HG02623 (cell line): ENCODE data around the gene GRIP1.
"Not testable (repeated sequence)": the region's sequence is repeated elsewhere in the genome, so short reads cannot be mapped to it uniquely, and the experiment has no call there.

Experiments
- ATAC-seq: cut with Tn5 transposase; IDR thresholded peaks from one replicate; pipeline ENCODE4 v1.9.1; 2021; ENCODE audit warnings: moderate library complexity; ENCODE audit not compliant: unreplicated experiment

The GRIP1 gene

DNA sequence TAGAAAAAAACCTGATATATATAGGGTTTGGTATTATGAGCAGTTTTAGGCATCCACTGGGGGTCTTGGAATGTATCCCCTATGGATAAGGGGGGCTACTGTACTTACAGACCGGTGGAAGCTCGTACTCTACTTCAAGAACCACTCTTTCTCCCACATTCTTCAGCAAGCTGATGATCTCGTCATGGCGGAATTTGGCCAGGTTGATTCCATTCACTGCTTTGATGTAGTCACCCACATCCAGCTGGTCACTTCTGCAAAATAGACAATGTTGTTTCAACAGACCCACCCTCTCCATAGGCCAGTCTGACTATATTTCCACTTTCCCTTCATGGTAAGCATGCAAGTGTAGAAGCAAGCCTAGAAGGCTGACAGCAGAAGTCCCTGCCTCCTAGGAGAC, 139.9 kb downstream of the GRIP1 start:
- no peak for ATAC-seq

DNA sequence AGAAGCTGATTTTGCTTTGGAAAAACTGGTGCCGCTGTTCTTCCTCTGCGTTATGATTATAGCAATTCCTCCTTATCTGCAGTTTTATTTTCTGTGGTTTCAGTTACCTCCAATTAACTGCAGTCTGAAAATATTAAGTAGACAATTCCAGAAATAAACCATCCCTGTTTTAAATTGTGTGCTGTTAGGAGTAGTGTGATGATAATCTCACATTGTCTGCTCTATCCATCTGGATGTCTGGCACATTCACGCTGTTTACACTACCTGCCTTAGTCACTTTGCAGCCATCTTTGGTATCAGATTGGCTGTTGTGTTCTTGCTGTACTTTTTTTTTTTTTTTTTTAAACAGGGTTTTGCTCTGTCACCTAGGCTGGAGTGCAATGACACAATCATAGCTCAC, 141.0 kb downstream of the GRIP1 start:
- no peak for ATAC-seq

DNA sequence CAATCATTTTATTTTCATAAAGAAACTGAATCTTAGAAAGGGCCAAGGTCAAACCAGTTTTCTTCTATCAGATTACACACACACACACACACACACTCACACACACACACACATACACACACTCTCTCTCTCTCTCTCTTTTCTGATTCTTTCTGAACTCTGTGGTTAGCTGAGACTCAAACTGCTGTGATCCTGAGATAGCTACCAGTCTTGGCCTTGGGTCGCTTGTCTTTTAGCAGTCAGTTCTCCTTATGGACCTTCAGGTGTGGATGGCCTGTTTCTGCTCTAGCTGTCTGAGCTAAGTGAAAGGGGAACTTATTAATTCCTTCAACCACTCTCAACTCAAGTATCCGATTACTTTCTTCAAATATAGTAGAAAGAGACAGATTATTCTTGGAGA, 145.1 kb downstream of the GRIP1 start:
- no peak for ATAC-seq

DNA sequence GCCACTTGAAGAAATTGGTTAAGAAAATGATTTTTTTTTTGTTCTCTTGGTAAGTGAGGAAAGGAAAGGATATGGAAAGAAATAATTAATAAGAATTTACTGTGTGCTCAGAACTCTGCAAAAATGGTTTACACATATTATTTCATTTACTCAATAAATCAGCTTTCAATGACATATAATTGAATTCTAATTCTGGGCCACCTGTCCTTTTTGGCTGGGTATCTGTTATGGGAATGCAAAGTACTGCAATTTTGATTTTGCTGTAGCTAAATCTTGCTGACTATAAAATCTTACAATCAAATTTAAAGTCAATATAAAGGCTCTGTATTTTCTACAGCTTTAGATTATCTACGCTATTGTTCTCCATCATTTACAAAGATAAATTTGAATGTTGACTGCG, 147.1 kb downstream of the GRIP1 start:
- no peak for ATAC-seq

DNA sequence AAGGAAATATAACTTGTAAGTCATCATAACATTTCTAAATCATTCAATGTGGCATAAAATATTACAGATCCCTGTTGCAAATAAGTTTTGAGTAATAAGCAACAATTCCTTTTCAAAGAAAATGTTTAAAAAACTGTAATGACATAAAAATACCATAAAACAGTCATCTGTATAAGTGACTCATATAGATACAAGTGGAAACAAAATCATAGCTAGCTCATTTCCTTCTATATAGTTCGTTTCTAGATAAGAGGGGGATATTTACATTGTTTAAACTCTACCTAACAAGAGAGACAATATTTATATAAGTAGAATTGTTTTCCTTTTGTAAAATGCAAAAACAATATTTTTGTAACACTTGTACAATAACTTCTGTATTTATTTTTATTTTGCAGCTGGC, 148.9 kb downstream of the GRIP1 start:
- no peak for ATAC-seq

DNA sequence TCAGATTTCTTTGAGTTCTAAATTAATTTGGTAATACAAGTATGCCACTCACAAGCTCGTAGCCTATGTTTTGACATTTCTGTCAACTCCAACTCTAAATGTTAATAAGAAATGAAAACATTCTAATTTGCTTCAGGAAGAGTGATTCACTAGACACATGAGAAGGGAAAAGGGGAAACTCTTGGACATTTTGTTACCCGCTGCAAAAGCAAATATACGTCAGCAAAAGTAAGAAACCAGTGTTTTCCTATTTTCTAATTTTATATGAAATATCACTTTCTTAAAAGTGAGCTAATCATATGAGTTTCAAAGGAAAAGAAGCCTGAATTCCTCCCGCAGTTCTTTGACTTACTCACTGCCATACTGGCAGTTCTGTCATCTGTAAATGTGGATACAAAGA, 162.3 kb downstream of the GRIP1 start:
- ATAC-seq, result no peak

DNA sequence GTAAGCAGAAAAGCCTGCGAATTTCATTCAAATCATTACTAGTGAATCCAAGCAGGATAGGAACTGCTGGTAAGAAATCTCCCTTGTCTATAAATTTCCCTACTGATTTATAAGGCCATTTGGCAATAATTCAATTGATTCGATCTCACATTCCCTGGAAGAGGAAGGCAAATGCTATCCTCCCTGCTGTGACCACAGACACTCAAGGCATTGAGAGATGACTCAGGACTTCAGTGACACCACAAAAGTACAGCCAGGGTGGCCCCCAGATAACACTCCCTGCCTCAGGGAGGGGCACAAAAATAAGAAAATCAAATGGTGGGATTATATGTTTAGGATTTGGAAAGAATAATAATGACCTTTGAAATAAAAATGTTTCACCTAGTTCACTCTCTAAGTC, 162.7 kb downstream of the GRIP1 start:
- ATAC-seq, result no peak

DNA sequence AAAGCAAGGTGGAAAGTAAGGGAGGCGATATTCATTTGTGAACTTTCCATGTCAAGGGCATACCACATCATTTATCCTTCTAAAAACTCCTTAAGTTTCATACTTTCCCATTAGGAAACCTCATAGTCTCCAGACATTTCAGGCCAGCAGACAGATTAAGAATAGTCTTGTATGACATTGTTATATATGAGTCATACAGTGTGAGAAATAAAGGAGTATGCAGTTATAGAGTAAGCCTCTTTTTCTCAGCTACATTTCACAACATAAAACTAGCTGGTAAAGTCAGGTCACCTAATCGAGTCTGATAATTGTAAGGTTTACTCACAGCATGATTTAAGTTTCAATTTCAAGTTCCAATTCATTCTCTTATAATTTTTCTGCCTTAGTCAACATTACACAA, 164.3 kb downstream of the GRIP1 start:
- no peak for ATAC-seq

DNA sequence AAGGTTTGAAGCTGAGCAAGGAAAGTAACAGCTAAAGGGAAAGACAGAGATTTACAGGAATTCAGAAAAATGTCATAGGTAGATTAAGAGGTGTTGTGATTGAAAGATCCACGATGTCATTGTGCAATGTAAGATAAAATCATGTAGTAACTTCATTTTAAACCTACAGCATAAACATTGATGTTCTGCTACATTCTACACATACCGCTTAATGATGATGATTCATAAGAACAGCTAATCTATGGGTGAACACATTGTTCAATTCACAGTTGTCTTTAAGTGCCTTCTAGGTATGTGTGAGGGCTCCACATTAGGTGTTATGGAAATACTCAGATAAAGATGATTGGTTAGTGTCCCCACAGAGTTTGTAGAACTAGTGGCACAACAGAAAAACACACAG, 170.9 kb downstream of the GRIP1 start:
- no peak for ATAC-seq

DNA sequence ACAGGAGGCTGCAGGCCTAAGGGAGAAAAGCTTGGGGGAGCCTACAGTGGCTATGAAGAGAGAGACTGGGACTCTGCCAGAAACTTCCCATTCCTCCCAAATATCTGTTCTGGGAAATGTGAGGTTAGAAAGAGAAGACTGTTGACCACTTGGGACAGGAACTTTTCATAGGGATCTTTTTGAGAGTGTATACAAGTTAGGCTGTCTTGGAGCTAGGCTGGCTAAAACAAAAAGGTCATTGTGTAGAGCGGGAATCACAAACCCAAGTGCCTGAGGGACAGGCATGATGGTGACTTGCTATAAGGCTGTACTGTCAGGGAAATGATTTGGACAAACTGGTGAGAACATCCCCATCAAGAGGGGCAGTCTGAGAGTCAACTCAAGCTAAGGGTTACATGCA, 175.1 kb downstream of the GRIP1 start:
- no peak for ATAC-seq

DNA sequence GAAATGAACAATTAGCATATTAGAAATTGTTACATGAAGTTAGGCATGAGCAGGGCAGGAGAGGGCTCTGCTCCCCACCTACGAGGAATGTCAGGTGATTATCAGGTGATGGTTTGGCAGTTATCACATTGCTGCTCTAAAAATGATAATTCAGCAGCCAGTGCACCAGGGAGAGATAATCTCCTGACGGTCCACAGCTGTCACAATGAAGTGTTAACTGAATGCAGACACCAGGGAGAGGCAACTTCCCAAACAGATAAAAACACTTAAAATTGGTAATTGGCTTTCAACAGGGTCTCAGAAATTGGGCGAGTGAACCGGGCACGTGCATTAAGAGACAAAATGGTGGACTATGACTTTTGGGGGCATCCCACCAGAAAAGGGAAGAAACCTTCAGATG, 176.0 kb downstream of the GRIP1 start:
- ATAC-seq, result no peak

DNA sequence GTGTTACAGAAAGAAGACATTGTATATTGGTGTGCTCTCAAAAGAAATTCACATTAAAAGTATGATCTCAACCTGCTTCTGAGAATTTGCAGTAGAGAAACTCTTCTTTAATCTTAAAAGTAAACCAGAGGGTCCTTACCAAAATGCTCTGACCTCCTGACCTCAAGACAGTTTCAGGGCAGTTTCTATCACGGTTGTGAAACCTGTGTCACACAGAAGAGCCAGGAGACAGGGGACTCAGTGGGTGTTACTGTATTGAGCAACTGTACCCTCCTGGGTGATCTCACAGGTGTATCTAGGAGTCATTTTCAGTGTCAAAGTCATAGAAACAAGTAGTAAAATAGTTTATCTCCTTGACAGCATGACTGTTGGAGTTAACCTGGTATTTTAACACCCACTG, 178.0 kb downstream of the GRIP1 start:
- ATAC-seq, result peak; percentile 90

DNA sequence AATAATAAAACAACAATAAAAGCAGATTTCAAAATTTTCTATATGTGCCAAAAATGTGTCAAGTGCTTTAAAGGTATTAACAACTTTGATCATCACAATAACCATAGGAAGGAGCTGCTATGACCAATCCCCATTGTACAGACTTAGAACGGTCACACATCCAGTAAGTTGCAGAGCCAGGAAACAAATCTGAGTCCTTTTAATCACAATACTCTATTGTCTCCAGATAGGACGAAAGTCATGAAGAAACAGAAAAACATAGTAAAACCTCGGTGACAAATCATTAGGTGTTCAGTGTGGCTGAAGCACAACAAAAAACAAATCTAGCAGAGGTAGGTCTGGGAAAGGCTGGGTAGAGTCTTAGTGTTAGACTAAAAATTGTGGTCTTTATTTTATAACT, 178.8 kb downstream of the GRIP1 start:
- no peak for ATAC-seq

DNA sequence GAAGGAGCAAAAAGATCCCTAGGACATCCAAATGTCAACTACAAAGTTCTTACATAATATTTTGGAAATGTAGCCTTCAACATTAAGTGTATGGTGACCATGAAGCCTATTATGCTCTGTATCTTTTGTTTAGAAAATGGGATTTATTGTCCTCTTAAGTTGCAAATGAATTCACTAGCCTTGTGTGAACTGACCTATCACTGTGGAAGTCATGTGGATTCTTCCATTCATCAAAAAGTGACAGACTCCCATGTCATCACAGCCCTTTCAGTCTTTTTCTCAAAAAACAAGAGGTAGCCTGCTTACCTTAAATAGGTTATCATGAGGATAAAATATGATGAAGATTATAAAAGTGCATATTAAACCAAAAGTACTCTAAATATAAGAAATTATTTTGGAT, 179.9 kb downstream of the GRIP1 start:
- no peak for ATAC-seq

DNA sequence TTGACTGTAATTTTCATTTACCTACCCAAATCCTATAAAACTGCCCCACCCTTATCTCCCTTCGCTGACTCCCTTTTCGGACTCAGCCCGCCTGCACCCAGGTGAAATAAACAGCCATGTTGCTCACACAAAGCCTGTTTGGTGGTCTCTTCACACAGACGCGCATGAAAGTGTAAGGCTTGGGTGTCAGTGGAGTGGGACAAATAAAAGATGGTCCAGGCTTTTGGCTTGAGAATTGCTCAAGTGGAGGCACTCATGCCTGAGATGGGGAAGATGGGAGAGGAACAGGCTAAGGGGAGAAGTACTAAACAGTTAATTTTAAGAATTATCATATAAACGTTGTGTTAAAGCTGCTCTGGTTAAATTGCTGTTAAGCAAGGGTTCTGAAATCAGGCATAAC, 180.8 kb downstream of the GRIP1 start:
- not testable (repeated sequence) for ATAC-seq

DNA sequence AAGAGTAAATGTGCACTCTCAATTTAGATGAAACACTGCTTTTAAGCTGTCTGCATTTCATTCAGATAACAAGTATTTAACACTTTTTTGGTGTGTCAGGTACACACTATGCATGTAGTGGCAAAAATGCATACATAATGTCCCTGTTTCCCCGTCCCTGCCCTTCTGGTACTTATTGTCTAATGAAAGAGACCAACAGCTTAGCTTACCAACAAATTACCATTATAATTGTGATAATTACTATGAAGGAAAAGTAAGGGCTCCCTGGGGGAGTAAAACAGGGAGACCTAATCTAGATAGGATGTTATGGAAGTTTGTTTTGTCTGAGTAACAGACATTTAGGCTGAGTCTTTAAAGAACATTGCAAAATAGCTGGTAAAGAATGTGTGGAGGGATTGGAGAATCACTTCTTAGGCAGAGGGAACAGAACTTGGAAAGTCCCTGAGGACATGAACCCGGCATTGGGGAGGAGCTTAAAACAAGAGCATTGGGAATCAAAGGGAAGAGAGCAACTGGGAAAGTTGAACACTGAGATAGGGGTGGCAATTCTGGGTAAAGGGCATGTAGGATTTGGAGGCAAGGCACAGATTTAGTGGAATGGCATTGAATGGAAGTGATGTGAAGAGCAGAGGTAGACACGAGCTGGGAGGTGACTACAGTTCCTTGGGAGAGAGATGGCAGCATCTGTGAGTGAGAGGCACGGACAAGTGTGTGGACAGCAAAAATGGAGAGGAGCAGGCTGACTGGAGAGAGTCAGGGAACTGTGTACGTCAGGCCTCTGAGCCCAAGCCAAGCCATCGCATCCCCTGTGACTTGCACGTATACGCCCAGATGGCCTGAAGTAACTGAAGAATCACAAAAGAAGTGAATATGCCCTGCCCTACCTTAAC, 181.6 kb downstream of the GRIP1 start:
- ATAC-seq, result no peak

DNA sequence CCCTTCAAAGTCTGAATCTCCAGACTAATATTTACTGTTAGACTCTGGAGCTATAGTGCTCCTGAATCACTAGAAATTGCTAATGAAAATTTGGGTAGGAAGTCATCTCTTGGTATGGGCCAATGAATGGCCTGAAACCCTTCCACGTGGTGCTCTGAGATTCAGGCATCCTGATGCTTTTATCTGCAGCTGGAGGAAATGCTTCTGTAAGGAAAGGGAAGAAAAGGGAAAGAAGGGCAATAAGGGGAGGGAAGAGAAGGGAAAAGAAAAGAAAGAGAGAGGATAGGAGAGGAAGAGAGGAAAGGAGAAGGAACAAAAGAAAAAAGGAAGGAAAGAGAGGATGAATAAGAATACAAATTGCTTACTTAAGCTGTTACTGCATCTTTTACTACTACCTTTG, 182.3 kb downstream of the GRIP1 start:
- no peak for ATAC-seq

DNA sequence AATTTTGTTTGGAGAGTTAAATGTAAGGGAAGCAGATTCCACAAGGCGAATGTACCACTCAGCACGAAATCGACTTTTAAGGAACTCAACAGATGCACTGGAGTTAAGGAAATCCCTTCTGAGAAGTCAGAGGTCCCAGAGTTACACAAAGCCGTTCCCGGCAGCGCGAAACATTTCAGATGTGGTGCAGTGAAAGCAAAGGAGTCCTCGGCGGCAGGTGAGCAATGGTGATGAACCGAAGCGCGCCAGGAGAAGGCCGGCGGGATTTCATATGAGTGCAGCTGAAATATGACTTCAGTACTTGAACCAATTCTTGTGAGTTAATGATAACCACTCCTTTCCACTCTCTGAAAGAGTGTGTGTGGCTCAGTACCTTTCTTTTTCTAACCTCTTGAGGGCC, 183.2 kb downstream of the GRIP1 start:
- no peak for ATAC-seq

DNA sequence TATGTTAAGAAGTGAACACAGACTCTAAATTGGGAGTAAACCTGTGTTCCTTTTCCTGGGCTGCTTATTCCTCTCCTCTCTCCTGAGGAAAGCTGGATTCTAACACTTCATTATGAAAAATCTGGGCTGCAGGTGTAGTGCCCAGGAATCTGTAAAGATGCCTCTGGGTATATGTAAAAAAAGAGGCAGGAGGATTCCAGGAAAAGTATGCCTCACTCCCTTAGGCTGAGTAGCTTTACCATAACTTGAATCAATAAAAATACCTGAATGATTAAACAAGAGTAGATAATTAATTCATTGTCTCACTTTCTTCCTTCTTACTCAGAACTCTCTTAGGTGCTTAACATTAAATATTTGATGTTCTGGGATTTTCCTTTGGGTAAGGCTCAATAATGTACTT, 185.1 kb downstream of the GRIP1 start:
- ATAC-seq, result no peak

DNA sequence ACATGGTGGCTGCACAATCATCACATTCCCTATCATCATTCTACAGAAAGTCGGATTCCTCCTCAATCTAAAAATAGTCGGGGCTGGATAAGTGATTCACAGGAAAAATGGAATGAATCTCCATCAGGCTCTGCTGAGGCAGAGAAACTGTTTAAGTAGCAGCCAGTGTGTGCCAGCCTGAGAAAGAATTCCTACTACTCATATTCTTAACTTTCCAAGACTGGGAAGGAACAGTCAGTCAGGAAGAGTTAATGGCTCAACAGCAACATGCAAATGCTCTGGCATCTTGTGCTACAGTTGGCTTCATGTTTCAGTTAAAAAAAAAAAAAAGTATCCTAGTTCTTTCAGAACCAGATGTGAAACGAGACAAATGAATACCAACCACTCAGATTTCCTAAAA, 187.0 kb downstream of the GRIP1 start:
- ATAC-seq, result no peak

DNA sequence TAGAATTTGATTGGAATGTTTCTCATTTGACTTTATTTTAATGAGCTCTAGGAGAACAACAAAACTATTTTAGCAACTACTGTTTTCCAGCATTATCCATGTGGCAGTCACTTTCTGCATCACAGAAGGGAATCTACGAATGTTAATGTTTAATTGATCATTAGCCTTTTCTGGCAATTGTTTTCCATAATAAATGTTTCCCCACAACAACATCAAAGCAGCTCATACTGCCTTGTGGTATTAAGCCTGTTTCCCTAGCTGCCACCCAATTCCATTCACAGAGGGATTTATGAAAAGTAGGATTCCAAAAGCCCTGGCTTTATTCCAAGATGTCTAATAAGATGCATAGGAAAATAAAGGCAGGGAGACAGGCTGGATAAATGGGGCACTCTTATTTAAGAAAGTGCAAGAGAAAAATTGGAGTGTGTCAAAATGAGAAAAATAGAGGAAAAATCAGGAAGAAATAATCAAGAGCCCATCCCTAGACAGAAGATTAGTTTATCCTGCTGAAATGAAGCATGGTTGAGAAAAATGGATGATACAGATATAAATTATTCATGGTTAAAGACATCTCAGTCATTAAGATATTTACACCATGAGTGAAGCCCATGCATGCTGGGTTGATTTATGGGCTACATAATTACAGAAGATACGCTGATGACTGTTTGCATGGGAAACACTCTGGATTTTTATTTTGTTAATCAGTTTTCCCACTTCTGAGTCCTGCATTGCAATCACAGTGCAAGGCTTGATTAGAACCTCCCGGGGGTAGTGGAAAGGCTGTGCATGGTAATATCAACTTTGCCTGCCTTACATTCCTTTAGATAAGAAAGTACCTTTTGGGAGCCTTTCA, 196.3 kb downstream of the GRIP1 start:
- ATAC-seq, result no peak

DNA sequence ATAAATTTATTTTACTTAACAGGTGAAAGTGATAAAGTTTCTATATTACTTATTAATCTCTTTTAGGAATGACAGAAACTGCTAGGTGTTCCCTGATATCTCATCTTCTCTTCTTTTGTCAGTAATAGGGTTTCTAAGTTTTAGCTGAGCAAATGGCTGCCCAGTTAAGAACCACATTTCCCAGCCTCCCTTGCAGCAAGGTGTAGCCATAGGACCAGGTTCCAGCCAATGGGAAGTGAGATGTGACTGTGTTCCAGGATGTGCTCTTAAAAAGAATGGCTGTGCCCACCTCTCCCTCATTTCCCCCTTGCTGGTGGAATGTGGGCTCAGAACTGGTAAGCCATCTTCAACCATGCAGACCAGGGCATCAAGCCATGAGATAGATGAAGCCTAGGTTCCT, 210.9 kb downstream of the GRIP1 start:
- no peak for ATAC-seq
